COLO829 (cell line): Measurements from ENCODE around the gene KRT7.
"Not testable (repeated sequence)": the region's sequence is repeated elsewhere in the genome, so short reads cannot be mapped to it uniquely, and the experiment has no call there.

Experiments
- DNase-seq: peaks from one replicate; pipeline ENCODE4 v3.0.0; 2012; ENCODE audit warnings: low spot score

The KRT7 gene

GRCh38 chr12:52229836-52230343 lies 3.2 kb upstream of the KRT7 start:
- DNase-seq = no peak

- DNase-seq = no peak
Measured at GRCh38 chr12:52230364-52231281, 2.4 kb upstream of the KRT7 start.

GRCh38 chr12:52231305-52232202 lies 1.5 kb upstream of the KRT7 start:
- DNase-seq = no peak

- DNase-seq = no peak
Measured at GRCh38 chr12:52232203-52232673, 805 bp upstream of the KRT7 start.

- no peak for DNase-seq
Measured at GRCh38 chr12:52233462-52234207, 592 bp downstream of the KRT7 start.

- DNase-seq = no peak
Measured at GRCh38 chr12:52234223-52234810, 1.3 kb downstream of the KRT7 start.

GRCh38 chr12:52235001-52235764 lies 2.1 kb downstream of the KRT7 start:
- no peak for DNase-seq

GRCh38 chr12:52235822-52236361 lies 2.8 kb downstream of the KRT7 start:
- no peak for DNase-seq

- DNase-seq = no peak
Measured at GRCh38 chr12:52236386-52237050, 3.5 kb downstream of the KRT7 start.

GRCh38 chr12:52238207-52238840 lies 5.3 kb downstream of the KRT7 start:
- DNase-seq = no peak

GRCh38 chr12:52238916-52239646 lies 6.0 kb downstream of the KRT7 start:
- no peak for DNase-seq

GRCh38 chr12:52239767-52240166 lies 6.7 kb downstream of the KRT7 start:
- no peak for DNase-seq

GRCh38 chr12:52240247-52240646 lies 7.2 kb downstream of the KRT7 start:
- DNase-seq = not testable (repeated sequence)

- no peak for DNase-seq
Measured at GRCh38 chr12:52241205-52241842, 8.3 kb downstream of the KRT7 start.

- no peak for DNase-seq
Measured at GRCh38 chr12:52242442-52243258, 9.6 kb downstream of the KRT7 start.

- DNase-seq = no peak
Measured at GRCh38 chr12:52243259-52243855, 10.3 kb downstream of the KRT7 start.
